ENCODE results near the gene SYPL1.

The SYPL1 gene

DNA sequence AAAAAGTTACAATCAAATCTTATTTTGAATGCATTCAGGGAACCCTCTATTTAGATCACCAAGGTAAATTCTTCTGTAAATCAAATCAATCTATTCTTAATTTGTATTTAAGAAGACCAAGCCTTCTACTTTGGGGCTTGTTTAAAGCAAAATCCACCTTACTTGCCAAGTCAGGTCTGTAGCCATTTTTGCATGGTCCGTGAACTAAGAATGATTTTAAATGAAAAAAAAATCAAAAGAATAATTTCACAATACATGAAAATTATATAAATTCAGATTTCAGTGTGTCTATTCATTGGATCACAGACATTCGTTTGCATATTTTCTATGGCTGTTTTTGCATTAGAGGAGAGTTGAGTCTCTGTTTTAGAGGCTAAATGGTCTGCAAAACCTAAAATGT lies 59.4 kb downstream of the SYPL1 start:
- H3K27me3 ChIP-seq (ENCODE audit: insufficient read depth, poor library complexity, severe bottlenecking): peaks cover 3% of the 10 kb centered on the region
- no peak for DNase-seq (ENCODE audit: low read depth in 1 of 2, low spot score in 1 of 2)
- no peak overlapping the region for H3K27ac ChIP-seq (replicated peaks)
- no peak overlapping the region for H3K4me3 ChIP-seq (replicated peaks; ENCODE audit: insufficient read depth, low read length)
- TF ChIP-seq POLR2AphosphoS5 (IDR thresholded peaks at IDR 0.05; ENCODE audit: low read depth) (no peak), SPI1 (IDR thresholded peaks at IDR 0.05; ENCODE audit: borderline replicate concordance, low read depth) (no peak), GABPA (IDR thresholded peaks at IDR 0.05; ENCODE audit: low read depth) (no peak)
- TF ChIP-seq, protein P1, sequence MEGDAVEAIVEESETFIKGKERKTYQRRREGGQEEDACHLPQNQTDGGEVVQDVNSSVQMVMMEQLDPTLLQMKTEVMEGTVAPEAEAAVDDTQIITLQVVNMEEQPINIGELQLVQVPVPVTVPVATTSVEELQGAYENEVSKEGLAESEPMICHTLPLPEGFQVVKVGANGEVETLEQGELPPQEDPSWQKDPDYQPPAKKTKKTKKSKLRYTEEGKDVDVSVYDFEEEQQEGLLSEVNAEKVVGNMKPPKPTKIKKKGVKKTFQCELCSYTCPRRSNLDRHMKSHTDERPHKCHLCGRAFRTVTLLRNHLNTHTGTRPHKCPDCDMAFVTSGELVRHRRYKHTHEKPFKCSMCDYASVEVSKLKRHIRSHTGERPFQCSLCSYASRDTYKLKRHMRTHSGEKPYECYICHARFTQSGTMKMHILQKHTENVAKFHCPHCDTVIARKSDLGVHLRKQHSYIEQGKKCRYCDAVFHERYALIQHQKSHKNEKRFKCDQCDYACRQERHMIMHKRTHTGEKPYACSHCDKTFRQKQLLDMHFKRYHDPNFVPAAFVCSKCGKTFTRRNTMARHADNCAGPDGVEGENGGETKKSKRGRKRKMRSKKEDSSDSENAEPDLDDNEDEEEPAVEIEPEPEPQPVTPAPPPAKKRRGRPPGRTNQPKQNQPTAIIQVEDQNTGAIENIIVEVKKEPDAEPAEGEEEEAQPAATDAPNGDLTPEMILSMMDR (IDR thresholded peaks at IDR 0.05; ENCODE audit: insufficient read depth, low read length): no peak
- TF ChIP-seq, protein P2, sequence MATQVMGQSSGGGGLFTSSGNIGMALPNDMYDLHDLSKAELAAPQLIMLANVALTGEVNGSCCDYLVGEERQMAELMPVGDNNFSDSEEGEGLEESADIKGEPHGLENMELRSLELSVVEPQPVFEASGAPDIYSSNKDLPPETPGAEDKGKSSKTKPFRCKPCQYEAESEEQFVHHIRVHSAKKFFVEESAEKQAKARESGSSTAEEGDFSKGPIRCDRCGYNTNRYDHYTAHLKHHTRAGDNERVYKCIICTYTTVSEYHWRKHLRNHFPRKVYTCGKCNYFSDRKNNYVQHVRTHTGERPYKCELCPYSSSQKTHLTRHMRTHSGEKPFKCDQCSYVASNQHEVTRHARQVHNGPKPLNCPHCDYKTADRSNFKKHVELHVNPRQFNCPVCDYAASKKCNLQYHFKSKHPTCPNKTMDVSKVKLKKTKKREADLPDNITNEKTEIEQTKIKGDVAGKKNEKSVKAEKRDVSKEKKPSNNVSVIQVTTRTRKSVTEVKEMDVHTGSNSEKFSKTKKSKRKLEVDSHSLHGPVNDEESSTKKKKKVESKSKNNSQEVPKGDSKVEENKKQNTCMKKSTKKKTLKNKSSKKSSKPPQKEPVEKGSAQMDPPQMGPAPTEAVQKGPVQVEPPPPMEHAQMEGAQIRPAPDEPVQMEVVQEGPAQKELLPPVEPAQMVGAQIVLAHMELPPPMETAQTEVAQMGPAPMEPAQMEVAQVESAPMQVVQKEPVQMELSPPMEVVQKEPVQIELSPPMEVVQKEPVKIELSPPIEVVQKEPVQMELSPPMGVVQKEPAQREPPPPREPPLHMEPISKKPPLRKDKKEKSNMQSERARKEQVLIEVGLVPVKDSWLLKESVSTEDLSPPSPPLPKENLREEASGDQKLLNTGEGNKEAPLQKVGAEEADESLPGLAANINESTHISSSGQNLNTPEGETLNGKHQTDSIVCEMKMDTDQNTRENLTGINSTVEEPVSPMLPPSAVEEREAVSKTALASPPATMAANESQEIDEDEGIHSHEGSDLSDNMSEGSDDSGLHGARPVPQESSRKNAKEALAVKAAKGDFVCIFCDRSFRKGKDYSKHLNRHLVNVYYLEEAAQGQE (IDR thresholded peaks at IDR 0.05; ENCODE audit: insufficient replicate concordance, low read depth): no peak

DNA sequence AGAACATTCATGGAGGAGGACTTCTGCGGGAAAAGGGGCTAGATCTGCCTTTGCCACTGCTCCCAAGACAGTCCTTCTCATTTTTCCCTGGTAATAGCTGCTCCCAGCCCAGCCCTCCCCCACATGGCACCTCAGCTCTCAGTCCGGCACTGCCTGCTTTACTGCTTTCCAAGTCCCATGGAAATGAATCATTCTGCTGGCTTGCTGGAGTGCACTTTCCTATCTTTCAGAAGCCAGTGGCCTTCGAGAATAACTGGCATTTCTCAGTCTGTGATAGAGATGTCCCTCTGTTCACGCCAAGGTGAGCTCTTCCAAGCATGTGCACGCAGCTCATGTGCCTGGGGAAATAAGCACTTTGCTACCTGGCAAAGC lies 61.4 kb downstream of the SYPL1 start:
- DNase-seq (ENCODE audit: low read depth in 1 of 2, low spot score in 1 of 2): no peak
- Histone ChIP-seq H3K27ac (replicated peaks) (no peak overlapping the region), H3K27me3 (ENCODE audit: insufficient read depth, poor library complexity, severe bottlenecking) (peaks cover 4% of the 10 kb centered on the region), H3K4me3 (replicated peaks; ENCODE audit: insufficient read depth, low read length) (no peak overlapping the region)
- no peak for TF ChIP-seq POLR2AphosphoS5 (IDR thresholded peaks at IDR 0.05; ENCODE audit: low read depth)

DNA sequence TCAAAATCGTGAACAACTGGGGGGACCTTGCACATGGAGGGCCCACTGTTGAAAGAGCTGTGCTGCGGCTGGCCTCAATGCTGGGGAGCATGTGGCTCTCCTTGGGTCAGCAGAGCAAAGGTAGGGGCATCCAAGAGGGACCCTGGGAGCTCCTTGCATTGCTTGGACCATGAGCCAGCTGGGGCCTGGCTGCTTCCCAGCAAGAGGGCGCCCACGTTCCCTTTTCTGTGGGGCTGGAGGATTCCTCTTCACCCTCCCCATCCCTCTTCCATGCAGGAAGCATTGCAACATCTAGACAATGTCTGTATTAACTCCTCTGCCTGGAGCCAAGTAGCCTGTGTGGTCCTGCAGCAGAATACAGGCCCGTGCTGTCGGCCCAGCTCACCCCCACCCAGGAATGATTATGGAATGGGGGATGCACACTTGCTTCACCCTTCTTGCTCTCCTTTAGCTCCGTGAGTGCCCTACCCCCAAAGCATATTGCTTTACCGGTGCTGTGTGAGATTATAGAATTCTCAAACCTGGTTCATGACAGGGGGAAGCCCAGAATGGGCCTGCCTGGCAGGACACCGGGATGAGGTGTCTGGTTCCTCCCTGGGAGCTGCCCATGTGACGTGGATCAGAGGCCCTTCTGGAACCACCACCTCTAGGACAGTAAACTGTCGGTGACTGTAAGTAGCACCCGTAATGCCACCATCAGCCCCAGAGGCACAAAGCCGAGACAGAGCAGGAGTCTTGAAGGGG lies 61.9 kb downstream of the SYPL1 start:
- TF ChIP-seq, protein P2 (IDR thresholded peaks at IDR 0.05; ENCODE audit: insufficient replicate concordance, low read depth): no peak
- no peak for TF ChIP-seq POLR2AphosphoS5 (IDR thresholded peaks at IDR 0.05; ENCODE audit: low read depth)
- TF ChIP-seq SPI1 (IDR thresholded peaks at IDR 0.05; ENCODE audit: borderline replicate concordance, low read depth): no peak
- TF ChIP-seq, protein P1 (IDR thresholded peaks at IDR 0.05; ENCODE audit: insufficient read depth, low read length): no peak
- no peak for TF ChIP-seq GABPA (IDR thresholded peaks at IDR 0.05; ENCODE audit: low read depth)
- Histone ChIP-seq H3K4me3 (replicated peaks; ENCODE audit: insufficient read depth, low read length) (no peak overlapping the region), H3K27me3 (ENCODE audit: insufficient read depth, poor library complexity, severe bottlenecking) (peaks cover 9% of the 10 kb centered on the region), H3K27ac (replicated peaks) (no peak overlapping the region)
- no peak for DNase-seq (ENCODE audit: low read depth in 1 of 2, low spot score in 1 of 2)

DNA sequence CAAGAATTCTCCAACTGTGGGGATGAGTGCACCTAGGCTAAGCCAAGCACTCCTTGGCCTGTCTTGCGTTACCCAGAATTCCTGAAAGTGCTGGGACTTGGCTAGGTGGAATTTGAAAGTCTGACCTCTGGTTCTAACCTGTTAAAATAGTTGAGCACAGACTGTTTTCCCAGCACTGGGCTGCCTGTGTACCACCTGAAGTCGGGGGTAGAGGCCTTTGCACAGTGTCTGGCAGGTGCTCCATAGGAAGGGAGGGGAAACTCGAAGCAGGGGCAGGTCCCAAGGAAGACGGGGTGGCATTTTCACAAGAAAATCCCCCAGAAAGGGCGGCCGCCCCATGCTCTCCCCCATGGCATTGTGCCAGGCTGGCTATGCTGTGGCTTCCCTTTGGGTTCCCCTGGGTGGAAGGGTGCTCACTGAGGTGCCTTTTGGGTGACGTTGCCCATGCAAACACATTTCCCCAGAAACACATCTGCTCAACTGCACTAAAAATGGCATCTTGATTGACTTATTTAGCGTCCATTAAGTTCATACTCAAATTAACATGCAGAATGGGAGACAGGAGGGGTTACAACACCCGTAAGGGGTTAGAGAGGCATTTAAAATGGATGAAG lies 62.9 kb downstream of the SYPL1 start:
- TF ChIP-seq, protein P1 (IDR thresholded peaks at IDR 0.05; ENCODE audit: insufficient read depth, low read length): no peak
- TF ChIP-seq GABPA (IDR thresholded peaks at IDR 0.05; ENCODE audit: low read depth) (no peak), POLR2AphosphoS5 (IDR thresholded peaks at IDR 0.05; ENCODE audit: low read depth) (no peak), SPI1 (IDR thresholded peaks at IDR 0.05; ENCODE audit: borderline replicate concordance, low read depth) (no peak)
- TF ChIP-seq, protein P2 (IDR thresholded peaks at IDR 0.05; ENCODE audit: insufficient replicate concordance, low read depth): no peak
- no peak overlapping the region for H3K4me3 ChIP-seq (replicated peaks; ENCODE audit: insufficient read depth, low read length)
- peaks cover 13% of the 10 kb centered on the region for H3K27me3 ChIP-seq (ENCODE audit: insufficient read depth, poor library complexity, severe bottlenecking)
- no peak for DNase-seq (ENCODE audit: low read depth in 1 of 2, low spot score in 1 of 2)
- no peak overlapping the region for H3K27ac ChIP-seq (replicated peaks)

Measured in HL-60 (cell line).